HEK293 (cell line): ENCODE results near the gene RANGAP1.

Experiments used
- GLI2 ChIP-seq: fragments of 450-650 bp; formaldehyde crosslinking; IDR thresholded peaks from 2 replicates; pipeline ENCODE4; 2017; ENCODE audit warnings: missing biosample characterization, missing genetic modification characterization, low read depth, borderline replicate concordance
- PATZ1 ChIP-seq: fragments of 450-650 bp; formaldehyde crosslinking; IDR thresholded peaks from 2 replicates; pipeline ENCODE4 v1.5.1; 2016; ENCODE audit warnings: missing biosample characterization, missing genetic modification characterization
- YY1 ChIP-seq: fragments of 450-650 bp; formaldehyde crosslinking; IDR thresholded peaks from 2 replicates; pipeline ENCODE4 v1.5.1; 2018; ENCODE audit warnings: missing biosample characterization, missing genetic modification characterization
- ZFP41 ChIP-seq: fragments of 450-650 bp; formaldehyde crosslinking; IDR thresholded peaks from 2 replicates; pipeline ENCODE4 v1.5.1; 2016; ENCODE audit warnings: missing biosample characterization, missing genetic modification characterization, borderline replicate concordance
- ZNF16 ChIP-seq: fragments of 450-650 bp; formaldehyde crosslinking; IDR thresholded peaks from 2 replicates; pipeline ENCODE4 v1.5.1; 2016; ENCODE audit warnings: low read depth, missing biosample characterization, missing genetic modification characterization
- ZNF26 ChIP-seq: fragments of 450-650 bp; formaldehyde crosslinking; IDR thresholded peaks from 2 replicates; pipeline ENCODE4 v1.5.1; 2016; ENCODE audit warnings: missing biosample characterization, missing genetic modification characterization
- ZNF274 ChIP-seq, 2 experiments: fragments of 200-500 bp in 1 of 2; fragments of 450-650 bp in 1 of 2; sonication (Bioruptor generic) in 1 of 2; formaldehyde crosslinking in 1 of 2; IDR thresholded peaks; 2 replicates each; pipeline versions ENCODE4 v1.5.1 to v1.6.1; 2014 to 2016; ENCODE audit warnings: borderline replicate concordance in 1 of 2, inconsistent platforms in 1 of 2, low read length in 1 of 2, missing biosample characterization in 1 of 2, missing genetic modification characterization in 1 of 2
- ZNF433 ChIP-seq: fragments of 450-650 bp; formaldehyde crosslinking; IDR thresholded peaks from 2 replicates; pipeline ENCODE4 v1.5.1; 2016; ENCODE audit warnings: missing biosample characterization, missing genetic modification characterization, low read depth
- ZNF449 ChIP-seq: fragments of 450-650 bp; formaldehyde crosslinking; IDR thresholded peaks from 2 replicates; pipeline ENCODE4 v1.5.1; 2017; ENCODE audit warnings: missing biosample characterization, mild to moderate bottlenecking, missing genetic modification characterization, moderate library complexity
- ZNF596 ChIP-seq: fragments of 450-650 bp; IDR thresholded peaks from 2 replicates; pipeline ENCODE4 v1.5.0; 2018; ENCODE audit warnings: missing biosample characterization, mild to moderate bottlenecking, missing genetic modification characterization, moderate library complexity
- ZNF704 ChIP-seq: fragments of 450-650 bp; formaldehyde crosslinking; IDR thresholded peaks from 2 replicates; pipeline ENCODE4 v1.5.1; 2016; ENCODE audit warnings: missing biosample characterization, missing genetic modification characterization
- ZSCAN4 ChIP-seq: fragments of 450-650 bp; formaldehyde crosslinking; IDR thresholded peaks from 2 replicates; pipeline ENCODE4 v1.5.1; 2017; ENCODE audit warnings: missing biosample characterization, missing genetic modification characterization
- TF ChIP-seq, protein P1 (sequence below): fragments of 450-650 bp; formaldehyde crosslinking; IDR thresholded peaks from 2 replicates; pipeline ENCODE4 v1.5.1; 2016; ENCODE audit warnings: missing biosample characterization, missing genetic modification characterization
- TF ChIP-seq, protein P2 (sequence below): fragments of 450-650 bp; formaldehyde crosslinking; IDR thresholded peaks from 2 replicates; pipeline ENCODE4 v1.5.1; 2016; ENCODE audit warnings: missing biosample characterization, missing genetic modification characterization, low read depth

GRCh38 chr22:41248758-41249157, 37.2 kb downstream of the RANGAP1 start:
- TF ChIP-seq, protein P1, sequence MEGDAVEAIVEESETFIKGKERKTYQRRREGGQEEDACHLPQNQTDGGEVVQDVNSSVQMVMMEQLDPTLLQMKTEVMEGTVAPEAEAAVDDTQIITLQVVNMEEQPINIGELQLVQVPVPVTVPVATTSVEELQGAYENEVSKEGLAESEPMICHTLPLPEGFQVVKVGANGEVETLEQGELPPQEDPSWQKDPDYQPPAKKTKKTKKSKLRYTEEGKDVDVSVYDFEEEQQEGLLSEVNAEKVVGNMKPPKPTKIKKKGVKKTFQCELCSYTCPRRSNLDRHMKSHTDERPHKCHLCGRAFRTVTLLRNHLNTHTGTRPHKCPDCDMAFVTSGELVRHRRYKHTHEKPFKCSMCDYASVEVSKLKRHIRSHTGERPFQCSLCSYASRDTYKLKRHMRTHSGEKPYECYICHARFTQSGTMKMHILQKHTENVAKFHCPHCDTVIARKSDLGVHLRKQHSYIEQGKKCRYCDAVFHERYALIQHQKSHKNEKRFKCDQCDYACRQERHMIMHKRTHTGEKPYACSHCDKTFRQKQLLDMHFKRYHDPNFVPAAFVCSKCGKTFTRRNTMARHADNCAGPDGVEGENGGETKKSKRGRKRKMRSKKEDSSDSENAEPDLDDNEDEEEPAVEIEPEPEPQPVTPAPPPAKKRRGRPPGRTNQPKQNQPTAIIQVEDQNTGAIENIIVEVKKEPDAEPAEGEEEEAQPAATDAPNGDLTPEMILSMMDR (tag by site-specific recombination), result no peak
- TF ChIP-seq ZNF16 (tag by site-specific recombination) (no peak), ZSCAN4 (tag by site-specific recombination) (no peak), ZNF274 (IDR thresholded peaks at IDR 0.05; ENCODE audit: low read length) (no peak), ZNF274 (tag by site-specific recombination; IDR thresholded peaks at IDR 0.05; ENCODE audit: borderline replicate concordance) (no peak), ZNF596 (no peak), ZFP41 (tag by site-specific recombination) (no peak), YY1 (tag by site-specific recombination) (no peak), ZNF433 (tag by site-specific recombination) (no peak), ZNF704 (no peak), GLI2 (no peak), PATZ1 (no peak), ZNF26 (no peak), ZNF449 (tag by site-specific recombination) (no peak)
- TF ChIP-seq, protein P2, sequence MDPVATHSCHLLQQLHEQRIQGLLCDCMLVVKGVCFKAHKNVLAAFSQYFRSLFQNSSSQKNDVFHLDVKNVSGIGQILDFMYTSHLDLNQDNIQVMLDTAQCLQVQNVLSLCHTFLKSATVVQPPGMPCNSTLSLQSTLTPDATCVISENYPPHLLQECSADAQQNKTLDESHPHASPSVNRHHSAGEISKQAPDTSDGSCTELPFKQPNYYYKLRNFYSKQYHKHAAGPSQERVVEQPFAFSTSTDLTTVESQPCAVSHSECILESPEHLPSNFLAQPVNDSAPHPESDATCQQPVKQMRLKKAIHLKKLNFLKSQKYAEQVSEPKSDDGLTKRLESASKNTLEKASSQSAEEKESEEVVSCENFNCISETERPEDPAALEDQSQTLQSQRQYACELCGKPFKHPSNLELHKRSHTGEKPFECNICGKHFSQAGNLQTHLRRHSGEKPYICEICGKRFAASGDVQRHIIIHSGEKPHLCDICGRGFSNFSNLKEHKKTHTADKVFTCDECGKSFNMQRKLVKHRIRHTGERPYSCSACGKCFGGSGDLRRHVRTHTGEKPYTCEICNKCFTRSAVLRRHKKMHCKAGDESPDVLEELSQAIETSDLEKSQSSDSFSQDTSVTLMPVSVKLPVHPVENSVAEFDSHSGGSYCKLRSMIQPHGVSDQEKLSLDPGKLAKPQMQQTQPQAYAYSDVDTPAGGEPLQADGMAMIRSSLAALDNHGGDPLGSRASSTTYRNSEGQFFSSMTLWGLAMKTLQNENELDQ (tag by site-specific recombination), result no peak
